NCI-H226 (cell line): ENCODE data around the gene CTNNA2.

ENCODE experiments used
- DNase-seq: peaks from one replicate; pipeline ENCODE4 v3.0.0-alpha.2; 2015

Gene CTNNA2

GRCh38 chr2:79936715-79937114, 423.9 kb downstream of the CTNNA2 start:
- DNase-seq = no peak

DNA sequence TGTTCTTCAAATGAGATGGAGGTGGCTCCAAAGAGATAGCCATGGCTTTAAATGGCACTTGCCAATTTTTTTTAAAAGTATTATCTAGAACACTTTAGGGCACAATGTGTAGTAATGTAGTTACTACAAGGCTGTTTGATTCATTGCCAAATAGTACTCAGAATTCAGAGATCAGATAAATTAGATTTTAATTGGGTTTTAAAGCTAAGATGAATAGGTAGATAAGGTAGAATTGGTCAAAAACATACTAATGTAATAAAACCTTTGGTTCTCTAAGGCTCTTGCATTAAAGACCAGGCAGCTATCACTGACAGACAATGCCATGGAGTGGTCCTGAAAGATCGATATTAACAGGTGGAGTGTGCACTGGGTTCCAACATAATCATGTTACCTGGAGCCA, 425.8 kb downstream of the CTNNA2 start:
- no peak for DNase-seq

- DNase-seq = no peak
These were observed 427.5 kb downstream of the CTNNA2 start for GRCh38 chr2:79940364-79940763.

DNA sequence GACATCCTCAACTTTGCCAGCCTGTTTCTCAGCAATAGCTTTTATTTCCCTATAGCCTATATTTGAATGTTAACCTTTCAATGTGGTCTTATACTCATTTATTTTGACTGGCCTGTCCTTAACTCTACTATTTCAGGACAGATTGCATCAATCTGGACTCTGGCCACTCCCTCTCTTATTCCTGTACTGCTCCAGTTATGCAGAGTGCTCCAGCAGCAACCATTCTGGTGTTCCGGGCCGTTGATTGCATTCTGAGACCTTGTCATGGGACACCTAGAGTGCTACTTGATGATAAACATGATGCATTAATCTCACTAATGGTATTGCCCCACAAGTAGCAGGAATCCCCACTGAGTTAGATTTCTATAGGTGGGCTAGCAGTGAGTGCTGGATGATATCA, 428.3 kb downstream of the CTNNA2 start:
- DNase-seq = no peak

DNA sequence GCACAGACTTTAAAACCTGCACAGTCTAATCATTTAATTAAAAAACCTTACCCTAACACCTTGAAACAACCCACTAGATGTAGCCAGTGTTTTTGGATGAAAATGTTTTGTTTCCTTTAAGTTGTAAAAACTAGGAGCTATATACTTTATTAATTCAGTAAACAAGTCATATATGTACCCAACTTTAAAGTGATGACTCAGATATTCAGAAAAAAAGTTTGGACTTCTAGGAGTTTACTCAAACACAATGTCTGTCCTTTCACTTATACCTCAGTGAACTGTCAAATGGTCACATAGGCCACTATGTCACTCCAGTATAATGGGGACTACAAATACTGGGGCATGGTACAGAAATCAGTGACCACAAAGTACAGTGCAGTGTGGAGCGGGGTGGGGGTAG, 431.4 kb downstream of the CTNNA2 start:
- no peak for DNase-seq

DNA sequence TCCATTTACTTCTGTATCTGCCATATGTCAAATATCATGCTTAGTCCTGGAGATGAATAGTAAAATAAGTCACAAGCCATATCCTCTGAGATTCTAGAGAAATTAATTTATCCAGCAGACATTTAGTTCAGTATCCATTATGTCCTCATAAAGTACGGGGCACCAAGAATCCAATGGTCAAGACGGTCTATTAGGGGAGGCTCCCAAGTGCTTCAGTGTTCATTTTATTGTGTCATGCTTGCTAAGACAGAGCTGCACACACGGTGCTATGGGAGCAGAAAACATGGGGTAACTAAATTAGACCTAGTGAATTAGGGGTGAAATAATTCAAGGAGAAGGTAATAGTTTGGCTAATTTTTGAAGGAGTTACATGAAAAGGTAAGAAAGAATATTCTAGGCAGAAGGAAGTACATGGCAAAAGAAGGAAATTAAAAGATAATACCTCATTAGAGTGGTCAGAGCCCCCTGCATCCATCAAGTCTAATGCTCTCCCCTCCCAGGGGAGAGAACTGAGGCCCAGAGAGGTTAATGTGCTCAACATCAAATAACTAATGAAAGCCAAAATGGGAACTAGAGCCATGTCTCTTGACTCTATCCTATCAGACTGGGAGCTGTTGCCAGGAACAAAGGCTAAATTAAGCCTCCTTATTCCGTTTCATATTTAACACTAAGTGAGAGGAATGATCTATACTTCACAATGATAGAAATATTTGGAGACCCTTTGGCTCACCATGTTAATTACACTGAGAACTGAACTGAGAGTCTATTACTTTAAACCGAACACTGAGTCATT, 433.0 kb downstream of the CTNNA2 start:
- DNase-seq = no peak

DNA sequence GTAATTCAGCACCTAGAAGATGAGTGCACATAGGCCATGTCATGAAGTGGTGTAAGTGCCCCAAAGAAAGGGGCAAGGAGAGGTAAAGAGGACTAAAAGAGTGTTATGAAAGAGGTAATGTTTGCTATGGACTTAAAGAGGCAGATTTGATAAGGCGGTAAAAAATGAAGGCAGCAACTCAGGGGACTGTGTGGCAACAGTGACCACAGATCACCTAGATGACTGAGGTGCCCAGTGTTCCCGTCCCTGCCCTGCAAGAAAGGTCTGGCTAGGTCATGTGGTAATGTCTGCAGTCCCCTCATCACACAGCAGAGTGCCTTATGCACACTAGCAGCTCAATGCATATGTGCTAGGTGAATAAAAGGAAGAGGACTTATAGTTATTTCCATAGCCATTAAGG, 434.9 kb downstream of the CTNNA2 start:
- no peak for DNase-seq

DNA sequence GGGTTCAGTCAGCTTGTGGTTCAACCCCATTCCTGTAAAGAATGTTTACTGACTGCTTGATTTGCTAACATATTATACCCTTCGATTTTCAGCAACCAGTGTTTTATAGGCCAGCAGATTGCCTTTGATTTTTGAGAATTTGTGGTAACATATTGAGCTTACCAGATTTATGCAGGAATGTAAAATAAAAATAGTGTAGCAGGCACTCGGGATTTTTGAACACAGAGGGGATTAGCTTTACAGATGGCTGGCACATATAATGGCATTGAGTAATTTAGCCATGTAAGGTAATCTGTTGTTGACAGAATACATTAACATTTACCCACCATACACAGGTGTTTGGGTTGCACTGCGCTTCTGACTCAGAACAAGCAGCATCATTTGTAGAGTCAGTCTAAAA, 437.7 kb downstream of the CTNNA2 start:
- no peak for DNase-seq

- DNase-seq = no peak
These were observed 439.8 kb downstream of the CTNNA2 start for GRCh38 chr2:79952616-79953015.

- DNase-seq = no peak
These were observed 447.2 kb downstream of the CTNNA2 start for GRCh38 chr2:79960035-79960434.

DNA sequence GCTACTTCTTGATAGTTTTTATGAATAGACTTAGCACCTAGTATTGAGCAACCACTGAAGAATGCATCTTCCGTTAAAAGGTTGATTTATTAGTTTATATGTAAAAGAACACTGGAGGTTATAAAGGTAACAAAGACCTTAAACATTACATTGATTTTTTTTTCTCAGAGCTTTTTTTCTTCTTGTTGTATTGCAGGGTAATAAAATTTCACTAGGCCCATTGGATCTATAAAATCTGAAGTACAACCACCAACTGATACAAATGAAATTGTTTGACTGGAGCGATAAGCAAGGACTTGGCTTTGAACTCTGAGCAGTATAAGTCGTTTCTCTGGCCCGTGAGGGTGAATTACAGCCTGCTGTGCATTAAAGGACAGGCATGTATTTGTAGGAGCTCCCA, 447.7 kb downstream of the CTNNA2 start:
- no peak for DNase-seq

GRCh38 chr2:79964966-79965365, 452.1 kb downstream of the CTNNA2 start:
- no peak for DNase-seq

- DNase-seq = no peak
These were observed 453.5 kb downstream of the CTNNA2 start for GRCh38 chr2:79966369-79966768.

GRCh38 chr2:79966882-79967281, 454.0 kb downstream of the CTNNA2 start:
- no peak for DNase-seq

GRCh38 chr2:79971807-79972206, 459.0 kb downstream of the CTNNA2 start:
- no peak for DNase-seq

GRCh38 chr2:79972661-79973060, 459.8 kb downstream of the CTNNA2 start:
- no peak for DNase-seq

GRCh38 chr2:79975791-79976565, 463.1 kb downstream of the CTNNA2 start:
- DNase-seq = no peak

DNA sequence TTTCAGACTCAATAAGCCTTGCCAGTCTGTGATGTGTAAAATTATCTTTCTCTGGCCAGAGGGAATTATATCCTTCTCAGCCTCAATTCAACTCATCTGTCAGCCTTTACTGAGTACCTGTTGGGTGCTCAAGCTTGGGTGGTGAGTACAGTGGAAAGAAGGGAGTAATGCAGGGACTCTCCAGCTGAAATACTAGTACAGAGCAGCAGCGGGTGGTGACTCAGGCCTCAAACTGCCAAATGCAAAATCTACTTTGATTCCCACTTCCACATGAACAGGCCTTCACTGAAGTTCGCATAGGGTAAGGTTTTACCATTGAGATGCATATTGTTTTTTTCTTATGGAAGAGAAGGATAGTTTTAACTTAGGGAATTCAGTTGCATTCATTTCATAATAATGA, 464.9 kb downstream of the CTNNA2 start:
- DNase-seq = no peak

DNA sequence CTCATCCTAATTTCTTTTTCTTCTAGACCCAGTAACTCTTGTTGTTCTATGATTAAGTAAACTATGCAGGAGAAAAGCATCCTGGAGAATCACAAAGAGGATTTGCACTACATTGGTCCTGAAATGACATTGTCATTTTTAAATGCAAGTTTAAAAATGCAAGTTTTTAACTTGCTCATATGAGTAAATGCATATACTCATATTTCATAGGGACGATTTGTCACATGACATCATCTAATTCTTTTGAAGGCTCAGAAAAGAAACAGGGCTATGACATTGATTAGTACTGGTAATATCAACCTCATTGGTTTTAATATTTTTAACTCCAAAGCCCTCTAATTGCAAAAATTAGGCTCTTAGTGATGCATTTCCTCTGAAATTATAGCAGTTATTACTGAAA, 467.3 kb downstream of the CTNNA2 start:
- DNase-seq = no peak

DNA sequence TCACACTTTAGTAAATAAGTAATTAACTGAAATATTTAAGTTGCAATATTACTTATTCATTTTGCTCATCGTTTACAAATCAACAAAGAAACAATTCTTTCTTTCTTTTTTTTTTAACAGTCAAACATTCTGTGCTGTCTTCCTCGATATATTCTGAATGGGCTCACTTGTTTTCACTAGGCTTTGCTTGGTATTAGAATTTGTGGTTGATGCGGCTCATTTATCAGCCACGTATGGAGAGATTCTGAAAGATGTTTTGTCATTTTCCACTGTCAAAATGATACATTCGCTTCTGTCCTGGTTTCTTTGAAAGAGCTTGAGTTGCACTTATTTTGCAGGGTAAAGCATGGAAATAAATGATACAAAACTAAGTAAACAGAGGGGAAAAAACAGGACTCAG, 468.0 kb downstream of the CTNNA2 start:
- DNase-seq = no peak

DNA sequence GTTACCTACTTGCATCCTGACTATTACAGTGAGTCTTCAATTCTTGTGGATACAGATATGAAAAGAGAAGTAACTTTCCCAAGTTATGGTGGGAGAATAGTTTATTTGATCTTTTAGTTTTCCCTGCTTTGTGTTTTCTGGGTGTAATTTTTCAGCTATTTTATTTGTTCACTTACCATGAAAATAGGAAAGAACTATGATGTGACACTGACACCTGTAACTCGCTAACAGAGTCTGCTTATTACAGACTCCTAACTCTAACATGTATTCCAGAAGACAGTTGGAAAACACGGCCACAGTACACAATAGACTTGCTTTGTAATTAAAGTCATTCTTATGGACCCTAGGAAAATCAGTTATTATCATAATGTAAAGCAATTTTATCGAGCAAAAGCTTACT, 468.5 kb downstream of the CTNNA2 start:
- no peak for DNase-seq

GRCh38 chr2:79982445-79982844, 469.6 kb downstream of the CTNNA2 start:
- no peak for DNase-seq

DNA sequence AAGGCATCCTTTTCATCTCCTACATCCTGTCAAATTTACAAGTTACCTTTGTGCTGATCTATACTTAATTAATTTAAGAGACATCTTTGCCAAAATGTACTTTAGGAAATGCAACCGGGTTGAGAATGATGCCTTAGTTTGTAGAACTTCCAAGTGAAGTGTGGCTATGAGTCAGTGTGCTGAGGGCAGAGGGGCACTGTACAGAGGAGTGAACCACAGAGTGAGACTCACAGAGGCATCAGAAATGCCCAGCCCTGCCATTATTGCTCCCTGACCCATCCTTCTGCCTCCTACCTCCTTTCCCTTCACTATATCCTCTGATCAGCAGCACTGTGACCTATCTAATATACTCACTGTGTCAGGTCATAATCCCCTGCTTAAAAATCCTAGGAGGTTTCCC, 471.6 kb downstream of the CTNNA2 start:
- DNase-seq = no peak

- DNase-seq = no peak
These were observed 472.3 kb downstream of the CTNNA2 start for GRCh38 chr2:79985145-79985544.

GRCh38 chr2:79985571-79985970, 472.7 kb downstream of the CTNNA2 start:
- no peak for DNase-seq
